GM21360 (cell line): Measurements from ENCODE around the gene SDK1.
"Not testable (repeated sequence)": the region's sequence is repeated elsewhere in the genome, so short reads cannot be mapped to it uniquely, and the experiment has no call there.

Experiments
- ATAC-seq: cut with Tn5 transposase; IDR thresholded peaks from one replicate; pipeline ENCODE4 v1.9.1; 2021; ENCODE audit warnings: mild to moderate bottlenecking, moderate library complexity; ENCODE audit not compliant: unreplicated experiment

The SDK1 gene

GRCh38 chr7:3943779-3944520 lies 642.9 kb downstream of the SDK1 start:
- ATAC-seq, result no peak

GRCh38 chr7:3949242-3949640 lies 648.2 kb downstream of the SDK1 start:
- ATAC-seq, result no peak

GRCh38 chr7:3950249-3950648 lies 649.2 kb downstream of the SDK1 start:
- ATAC-seq, result peak; percentile 92

GRCh38 chr7:3951316-3952055 lies 650.4 kb downstream of the SDK1 start:
- ATAC-seq, result no peak

- ATAC-seq, result no peak
These were observed 652.1 kb downstream of the SDK1 start for GRCh38 chr7:3953133-3953532.

GRCh38 chr7:3953946-3954345 lies 652.9 kb downstream of the SDK1 start:
- ATAC-seq, result no peak

GRCh38 chr7:3955026-3955425 lies 654.0 kb downstream of the SDK1 start:
- no peak for ATAC-seq

GRCh38 chr7:3955751-3956696 lies 655.0 kb downstream of the SDK1 start:
- ATAC-seq, result peak; percentile 79

- ATAC-seq, result peak; percentile 45
These were observed 655.9 kb downstream of the SDK1 start for GRCh38 chr7:3956949-3957348.

- ATAC-seq, result no peak
These were observed 656.5 kb downstream of the SDK1 start for GRCh38 chr7:3957472-3958108.

GRCh38 chr7:3958109-3958483 lies 657.0 kb downstream of the SDK1 start:
- no peak for ATAC-seq

- ATAC-seq, result no peak
These were observed 658.3 kb downstream of the SDK1 start for GRCh38 chr7:3959364-3959763.

GRCh38 chr7:3960050-3960763 lies 659.2 kb downstream of the SDK1 start:
- no peak for ATAC-seq

GRCh38 chr7:3960942-3961341 lies 659.9 kb downstream of the SDK1 start:
- no peak for ATAC-seq

- no peak for ATAC-seq
These were observed 660.9 kb downstream of the SDK1 start for GRCh38 chr7:3961857-3962503.

- not testable (repeated sequence) for ATAC-seq
These were observed 662.7 kb downstream of the SDK1 start for GRCh38 chr7:3963768-3964167.

- ATAC-seq, result no peak
These were observed 664.0 kb downstream of the SDK1 start for GRCh38 chr7:3964980-3965606.

- ATAC-seq, result no peak
These were observed 664.8 kb downstream of the SDK1 start for GRCh38 chr7:3965794-3966395.

GRCh38 chr7:3968234-3968633 lies 667.2 kb downstream of the SDK1 start:
- ATAC-seq, result no peak
